HTERT RPE-1 (cell line): Measurements from ENCODE around the gene TFG.
"Not testable (repeated sequence)": the region's sequence is repeated elsewhere in the genome, so short reads cannot be mapped to it uniquely, and the experiment has no call there.

Source experiments
- in situ Hi-C: fragments of 300-500 bp; cut with MboI; formaldehyde crosslinking; loops from 4 replicates; pipeline ENCODE4 v1.14.3; 2020; ENCODE audit warnings: low sequenced_read_pairs

The TFG gene

GRCh38 chr3:100708989-100709841, at the start of gene TFG:
TFG (plus strand) TSS chr3:100709494; CDS start chr3:100713686, 4,192 bp downstream.
- in situ Hi-C loops: no loop called here

GRCh38 chr3:100661294-100661693, 48.0 kb upstream of the TFG start:
- in situ Hi-C loops: not testable (repeated sequence)

GRCh38 chr3:100662113-100662823, 47.0 kb upstream of the TFG start:
- in situ Hi-C loops: no loop called here

GRCh38 chr3:100665230-100665629, 44.1 kb upstream of the TFG start:
- in situ Hi-C loops: no loop called here

GRCh38 chr3:100666699-100667098, 42.6 kb upstream of the TFG start:
- in situ Hi-C loops: not testable (repeated sequence)

GRCh38 chr3:100667316-100667715, 42.0 kb upstream of the TFG start:
- in situ Hi-C loops: not testable (repeated sequence)

- in situ Hi-C loops: not testable (repeated sequence)
Observed at GRCh38 chr3:100670995-100671394, 38.3 kb upstream of the TFG start.

- in situ Hi-C loops: no loop called here
Observed at GRCh38 chr3:100681496-100681895, 27.8 kb upstream of the TFG start.

GRCh38 chr3:100682056-100682853, 27.0 kb upstream of the TFG start:
- in situ Hi-C loops: no loop called here

- in situ Hi-C loops: no loop called here
Observed at GRCh38 chr3:100682854-100683760, 26.2 kb upstream of the TFG start.

- in situ Hi-C loops: no loop called here
Observed at GRCh38 chr3:100693225-100693624, 16.1 kb upstream of the TFG start.

- in situ Hi-C loops: no loop called here
Observed at GRCh38 chr3:100695696-100696095, 13.6 kb upstream of the TFG start.

GRCh38 chr3:100696161-100696560, 13.1 kb upstream of the TFG start:
- in situ Hi-C loops: no loop called here

- in situ Hi-C loops: no loop called here
Observed at GRCh38 chr3:100697172-100697571, 12.1 kb upstream of the TFG start.

- in situ Hi-C loops: no loop called here
Observed at GRCh38 chr3:100697723-100698285, 11.5 kb upstream of the TFG start.

- in situ Hi-C loops: no loop called here
Observed at GRCh38 chr3:100698736-100699135, 10.6 kb upstream of the TFG start.

GRCh38 chr3:100700708-100701107, 8.6 kb upstream of the TFG start:
- in situ Hi-C loops: no loop called here

GRCh38 chr3:100702082-100702979, 7.0 kb upstream of the TFG start:
- in situ Hi-C loops: no loop called here

GRCh38 chr3:100702980-100703345, 6.3 kb upstream of the TFG start:
- in situ Hi-C loops: no loop called here
